GM15510 (cell line): ENCODE data around the gene DGKI.

ENCODE experiments used
- POLR2A ChIP-seq: IDR thresholded peaks from 3 replicates; pipeline ENCODE4 v1.6.1; 2011; ENCODE audit warnings: borderline replicate concordance; ENCODE audit not compliant: insufficient read length; ENCODE audit errors: extremely low read depth

Gene DGKI

DNA sequence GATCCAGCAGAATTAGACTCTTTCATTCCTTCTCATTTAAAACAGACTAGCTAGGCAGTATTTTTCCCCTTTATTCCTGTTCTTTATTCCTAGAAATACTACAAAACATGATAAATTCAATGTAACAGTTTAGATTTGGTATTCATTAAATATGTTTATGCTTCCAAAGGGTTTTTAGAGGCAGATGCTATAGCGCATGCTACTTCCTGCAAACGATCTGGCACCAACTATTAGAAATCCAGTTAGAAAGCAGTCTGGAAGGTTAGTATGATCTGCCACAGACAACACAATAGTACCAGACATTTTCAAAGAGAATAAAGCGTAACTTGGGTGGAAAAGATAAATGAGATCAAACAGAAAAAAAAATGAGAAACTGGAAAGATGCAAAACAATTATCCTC lies 439.7 kb downstream of the DGKI start:
- no peak for TF ChIP-seq POLR2A

- no peak for TF ChIP-seq POLR2A
These were observed 442.0 kb downstream of the DGKI start for GRCh38 chr7:137404660-137405317.

DNA sequence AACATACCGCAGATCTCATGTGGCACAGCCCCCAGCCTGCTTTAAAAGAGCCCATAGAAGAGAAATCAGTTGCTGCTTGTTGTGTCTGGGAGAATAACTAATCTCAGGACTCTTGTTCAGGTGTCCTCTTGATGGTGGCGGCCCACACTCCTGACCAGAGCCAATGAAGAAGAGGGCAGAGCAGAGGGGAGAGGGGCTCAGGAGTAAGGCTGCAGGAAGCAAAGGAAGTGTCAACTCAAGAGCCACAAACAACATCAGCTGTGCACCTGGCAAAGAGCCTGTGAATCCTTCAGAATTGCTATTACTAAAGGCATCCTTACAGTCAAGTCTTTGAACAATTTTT lies 443.4 kb downstream of the DGKI start:
- TF ChIP-seq POLR2A: no peak

DNA sequence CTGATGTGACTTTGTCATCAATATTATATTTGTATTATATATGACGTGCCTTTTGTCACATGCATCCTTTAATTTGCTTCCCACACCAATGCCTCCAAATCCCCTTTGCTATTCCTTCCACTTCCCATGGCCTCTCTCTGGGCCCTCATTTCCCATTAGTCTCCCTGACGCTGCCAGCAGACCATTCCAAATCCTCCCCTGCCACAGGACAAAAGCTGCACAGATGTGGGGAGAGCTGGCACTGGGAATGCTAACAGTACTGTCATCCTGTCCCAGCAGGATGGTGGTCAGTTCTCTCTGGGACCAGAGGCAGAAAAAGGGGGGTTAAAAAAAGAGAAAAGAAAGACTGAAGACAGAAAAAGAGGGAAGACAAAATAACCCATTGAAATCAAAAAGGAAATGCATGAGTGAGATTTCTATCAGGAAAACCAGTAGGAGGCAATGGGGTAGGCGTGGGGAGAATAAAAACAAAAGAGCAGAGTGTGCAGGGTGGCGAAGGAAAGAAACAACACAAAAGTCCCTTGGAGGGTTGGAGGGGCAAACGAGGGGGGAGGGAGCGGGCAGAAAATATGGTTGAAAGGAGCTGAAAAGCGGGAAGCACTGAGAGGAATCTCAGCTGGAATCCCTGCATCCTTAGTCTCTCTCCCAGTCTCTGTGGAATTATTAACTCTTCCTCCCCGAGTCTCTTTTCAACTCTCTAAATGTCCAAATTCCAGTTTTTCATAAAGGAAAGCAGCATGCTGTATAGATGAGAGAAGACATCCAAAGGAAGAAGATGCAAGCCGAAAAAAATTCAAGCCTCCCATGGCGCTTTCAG lies 444.0 kb downstream of the DGKI start:
- no peak for TF ChIP-seq POLR2A

DNA sequence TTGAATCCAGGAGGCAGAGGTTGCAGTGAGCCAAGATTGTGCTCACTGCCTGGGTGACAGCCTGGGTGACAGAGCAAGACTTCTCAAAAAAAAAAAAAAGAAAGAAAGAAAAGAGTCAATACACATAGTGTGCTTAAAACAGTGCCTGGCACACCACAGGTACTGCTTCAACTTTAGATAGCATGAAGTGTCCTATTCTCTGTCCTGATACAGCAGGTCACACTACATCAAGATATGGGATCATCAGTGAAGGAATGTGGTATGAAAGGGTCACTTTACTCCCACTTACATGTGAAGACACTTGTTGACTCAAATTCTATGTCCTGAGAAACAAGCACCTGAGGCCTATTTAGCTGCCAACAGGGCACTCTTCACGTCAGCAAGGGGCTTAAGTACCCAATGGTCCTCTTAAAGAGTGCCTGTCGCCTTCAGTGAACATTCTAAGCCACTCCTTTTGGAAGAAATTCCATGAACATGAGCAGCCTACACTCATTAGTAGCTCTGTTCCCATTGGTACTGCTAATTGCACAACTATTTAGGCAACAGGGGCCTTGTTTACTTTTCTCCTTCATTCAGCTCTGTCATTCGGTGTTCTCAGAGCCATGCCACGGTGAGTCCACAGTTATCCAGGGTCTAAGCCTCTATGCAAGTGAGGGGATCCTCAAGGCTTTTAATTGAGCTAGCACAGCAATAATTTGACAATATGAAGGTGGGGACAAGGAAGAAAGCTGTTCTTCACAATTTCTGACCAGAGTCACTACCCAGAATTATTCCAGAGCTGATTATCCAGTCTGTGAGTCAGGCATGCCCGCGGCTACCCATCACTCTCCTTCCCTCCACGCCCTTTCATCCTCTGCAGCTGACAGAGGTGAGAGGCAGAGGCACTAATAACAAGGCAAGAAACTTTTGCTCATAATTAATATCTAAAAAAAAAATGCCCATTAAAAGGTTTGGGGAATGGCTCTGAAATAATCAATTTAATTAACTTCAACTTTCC lies 446.6 kb downstream of the DGKI start:
- no peak for TF ChIP-seq POLR2A

- no peak for TF ChIP-seq POLR2A
These were observed 450.7 kb downstream of the DGKI start for GRCh38 chr7:137396051-137396450.

DNA sequence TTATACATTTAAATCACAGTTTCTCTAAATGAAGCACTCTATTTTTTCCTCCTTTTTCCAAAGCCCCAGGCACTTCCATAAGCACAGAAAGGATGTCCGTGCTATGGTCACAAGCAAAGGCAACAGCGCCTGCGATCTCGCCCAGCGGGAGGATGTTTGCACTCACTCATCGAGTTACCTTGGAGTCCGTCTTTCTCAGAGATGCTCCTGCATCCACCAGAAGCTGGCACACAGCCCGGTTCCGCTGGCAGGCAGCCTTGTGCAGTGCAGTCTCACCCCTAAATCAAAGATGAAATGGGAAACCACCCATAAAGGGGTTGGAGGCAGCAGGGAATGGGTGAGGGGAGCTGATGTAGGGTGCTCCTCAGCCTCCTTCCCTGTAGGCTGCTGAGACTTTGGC lies 451.4 kb downstream of the DGKI start:
- TF ChIP-seq POLR2A: no peak

- no peak for TF ChIP-seq POLR2A
These were observed 453.2 kb downstream of the DGKI start for GRCh38 chr7:137393570-137393969.

GRCh38 chr7:137390076-137390475 lies 456.7 kb downstream of the DGKI start:
- no peak for TF ChIP-seq POLR2A

GRCh38 chr7:137388916-137389315 lies 457.9 kb downstream of the DGKI start:
- TF ChIP-seq POLR2A: no peak

- TF ChIP-seq POLR2A: no peak
These were observed 459.8 kb downstream of the DGKI start for GRCh38 chr7:137386966-137387365.

DNA sequence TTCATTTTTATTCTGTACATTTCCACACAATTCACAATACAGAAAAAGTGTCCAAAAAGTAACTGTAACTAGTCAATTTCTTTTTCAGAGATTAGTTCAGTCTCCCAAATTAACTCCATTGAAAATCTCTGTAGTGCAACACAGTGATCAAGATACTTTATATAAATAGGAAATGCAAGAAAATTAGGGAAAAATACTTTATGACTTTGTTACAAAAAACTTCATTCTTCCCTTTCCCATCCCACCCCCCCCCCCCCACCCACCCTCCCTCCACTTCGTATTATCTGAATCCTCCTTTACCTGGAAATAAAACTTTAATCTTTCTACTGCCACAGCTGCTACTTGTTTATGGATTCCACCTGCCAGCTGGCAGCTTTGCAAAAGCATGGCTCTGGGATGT lies 465.7 kb downstream of the DGKI start:
- no peak for TF ChIP-seq POLR2A

- TF ChIP-seq POLR2A: no peak
These were observed 473.3 kb downstream of the DGKI start for GRCh38 chr7:137373507-137373906.

- no peak for TF ChIP-seq POLR2A
These were observed 475.2 kb downstream of the DGKI start for GRCh38 chr7:137371616-137372015.

GRCh38 chr7:137366995-137367394 lies 479.8 kb downstream of the DGKI start:
- no peak for TF ChIP-seq POLR2A
